K562 treated with DMSO at 1 percent for 4 hours (cell line): ENCODE results near the gene PHOX2B. TPM values are rescaled to one million over a fixed set of nuclear protein-coding genes. Genes with fewer than 3 reads are reported as not detected.

Source experiments
- total RNA-seq: library from RNA; unstranded; fragments of 300-600 nt; gene quantifications from 2 replicates; pipeline ENCODE4 v1.2.3, GENCODE V29; 2022; ENCODE audit not compliant: insufficient read depth

PHOX2B gene
- total RNA-seq, result not detected in 2 replicates

DNA sequence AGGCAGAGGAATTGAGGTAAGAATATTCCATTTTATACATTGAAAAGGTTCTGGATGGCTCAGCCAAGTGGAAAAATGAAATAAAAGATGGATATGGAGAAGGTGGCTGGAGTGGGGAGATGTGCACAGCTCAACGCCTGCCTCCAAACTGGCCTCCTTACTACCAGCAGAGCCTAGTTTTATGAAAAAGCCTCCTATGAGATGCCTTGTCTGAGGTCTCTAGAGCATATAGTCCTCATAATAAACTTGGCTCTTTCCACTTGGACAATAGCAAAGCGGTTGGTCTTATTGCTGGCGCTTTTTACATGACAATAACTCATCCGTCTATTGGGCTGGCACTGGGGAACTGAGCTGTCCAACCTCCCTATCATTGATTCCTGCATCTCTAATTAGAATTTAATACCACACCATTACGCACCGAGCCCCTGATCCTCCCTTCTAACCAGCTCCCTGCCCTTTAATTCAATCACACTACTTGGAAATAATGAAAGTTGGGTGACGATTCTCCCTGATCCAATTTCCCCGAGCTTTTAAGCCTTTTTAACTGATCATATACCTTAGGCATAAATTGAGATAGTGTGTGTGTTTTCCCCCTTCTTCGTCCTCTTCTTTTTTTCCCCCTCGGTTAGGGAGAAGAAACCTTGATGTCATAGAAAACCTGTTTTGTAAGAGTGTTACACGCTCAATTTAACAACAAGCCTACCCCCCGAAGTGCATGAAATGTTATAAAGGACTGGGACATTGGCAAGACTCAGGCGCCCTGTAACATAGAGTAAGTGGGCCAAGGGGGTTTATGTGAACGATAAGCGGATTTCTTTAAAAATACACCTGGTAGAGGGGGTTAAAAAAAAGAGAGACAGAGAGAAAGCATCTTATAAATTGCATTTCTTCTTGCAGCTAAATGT, at the start of gene PHOX2B:
TSS of gene PHOX2B (minus strand) at position 155 of the 905 bp plus-strand sequence. CDS start at position 40, 115 bp downstream.

Other genes starting within 250 kb of the PHOX2B start
- gene LIMCH1, start 210.6 kb downstream of the PHOX2B start, total RNA-seq, result not detected in 2 replicates
- 25.1 and 27.5 TPM in 2 replicates for gene TMEM33, start 186.7 kb upstream of the PHOX2B start, total RNA-seq
- 0.48 and 0.87 TPM in 2 replicates for gene DCAF4L1, start 233.0 kb upstream of the PHOX2B start, total RNA-seq
- gene SLC30A9, start 241.8 kb upstream of the PHOX2B start, total RNA-seq, result 23.2 and 23.8 TPM in 2 replicates